HCT116 (cell line): ENCODE results near the gene DIAPH3. TPM values are rescaled to one million over a fixed set of nuclear protein-coding genes. Genes with fewer than 3 reads are reported as not detected.

Source experiments
- ATAC-seq: fragments of 200-7000 bp; cut with Tn5 transposase; 2 replicates; pipeline ENCODE4 v1.9.1; 2020; ENCODE audit warnings: mild to moderate bottlenecking, moderate library complexity
- BruUV-seq: library from RNA; stranded (reverse); fragments of 400-500 nt; replicated peaks from 2 replicates; lab custom pipeline; 2021; lab: Mats Ljungman, UMichigan
- CTCF ChIA-PET: fragments of 300-600 bp; sonication (Branson Sonifier 250); formaldehyde crosslinking; loops from one replicate; lab custom pipeline; 2021; ENCODE audit warnings: antibody characterized with exemption; lab: Charles Lee
- POLR2A ChIA-PET: fragments of 300-600, 350-600 bp; sonication (Branson Sonifier 250); formaldehyde crosslinking; loops from one replicate; lab custom pipeline; 2021; ENCODE audit warnings: antibody characterized with exemption; lab: Charles Lee
- RAD21 ChIA-PET, 2 experiments: fragments of 300-600 bp; sonication (Branson Sonifier 250); formaldehyde crosslinking; loops; one replicate each; lab custom pipeline; 2023; ENCODE audit warnings: low total read pairs in 2 of 2; ENCODE audit not compliant: uncharacterized antibody in 2 of 2, unreplicated experiment in 2 of 2, low non-redundant PET in 1 of 2; lab: Charles Lee
- DNase-seq: peaks from one replicate; pipeline ENCODE4 v3.0.0-alpha.2; 2010; ENCODE audit warnings: low read depth, low spot score
- H2AFZ ChIP-seq: fragments of 200-600 bp; shearing (Covaris generic), sonication (generic); 2 replicates; pipeline ENCODE4 v1.6.1; 2017; ENCODE audit warnings: low read depth, mixed run types, mixed read lengths, antibody characterized with exemption, low read length; ENCODE audit not compliant: poor library complexity, severe bottlenecking
- H3K27ac ChIP-seq: 2 replicates; pipeline ENCODE4 v1.5.1; 2012; ENCODE audit warnings: low read depth, low read length
- H3K27me3 ChIP-seq: fragments of 200-600 bp; sonication (generic); 2 replicates; pipeline ENCODE4 v1.6.1; 2016; ENCODE audit warnings: mixed run types, low read length, mixed read lengths; ENCODE audit not compliant: insufficient read depth
- H3K36me3 ChIP-seq, 2 experiments: fragments of 200-500 bp in 1 of 2; fragments of 200-600 bp in 1 of 2; sonication (Bioruptor generic) in 1 of 2; sonication (generic) in 1 of 2; 2 replicates each; pipeline versions ENCODE4 v1.5.1 to v1.6.1; 2014 to 2016; ENCODE audit warnings: low read length in 2 of 2, inconsistent platforms in 1 of 2, mixed read lengths in 1 of 2, mixed run types in 1 of 2; ENCODE audit not compliant: insufficient read depth in 2 of 2, control insufficient read depth in 1 of 2
- H3K4me1 ChIP-seq, 2 experiments: fragments of 200-600 bp in 1 of 2; sonication (generic) in 1 of 2; 2 replicates each; pipeline versions ENCODE4 v1.5.1 to v1.6.1; 2012 to 2017; ENCODE audit warnings: low read length in 2 of 2, inconsistent platforms in 1 of 2, mild to moderate bottlenecking in 1 of 2, mixed read lengths in 1 of 2, mixed run types in 1 of 2, moderate library complexity in 1 of 2; ENCODE audit not compliant: insufficient read depth in 2 of 2, control insufficient read depth in 1 of 2
- H3K4me2 ChIP-seq: fragments of 200-600 bp; sonication (generic); 2 replicates; pipeline ENCODE4 v1.6.1; 2017; ENCODE audit warnings: mixed run types, low read length, mixed read lengths
- H3K4me3 ChIP-seq, 2 experiments: fragments of 200-600 bp in 1 of 2; sonication (generic) in 1 of 2; replicated peaks in 1 of 2; 2 replicates each; pipeline ENCODE4 v1.5.1; 2011 to 2016; ENCODE audit warnings: low read length in 2 of 2, control low read depth in 1 of 2, low read depth in 1 of 2, mild to moderate bottlenecking in 1 of 2, mixed read lengths in 1 of 2, mixed run types in 1 of 2
- H3K79me2 ChIP-seq: fragments of 200-600 bp; sonication (generic); 2 replicates; pipeline ENCODE4 v1.6.1; 2017; ENCODE audit warnings: mild to moderate bottlenecking, mixed run types, low read length, moderate library complexity, mixed read lengths; ENCODE audit not compliant: insufficient read depth
- H3K9ac ChIP-seq: fragments of 200-600 bp; sonication (generic); 2 replicates; pipeline ENCODE4 v1.6.1; 2016; ENCODE audit warnings: low read length, mixed read lengths
- H3K9me2 ChIP-seq: fragments of 200-600 bp; sonication (generic), shearing (Covaris generic); 2 replicates; pipeline ENCODE4 v1.6.1; 2017; ENCODE audit warnings: mixed run types, mild to moderate bottlenecking, moderate library complexity; ENCODE audit not compliant: insufficient read depth
- H3K9me3 ChIP-seq, 2 experiments: fragments of 200-500 bp in 1 of 2; fragments of 200-600 bp in 1 of 2; sonication (Bioruptor generic) in 1 of 2; sonication (generic) in 1 of 2; 2 replicates each; pipeline ENCODE4 v1.6.1; 2014 to 2017; ENCODE audit warnings: low read length in 2 of 2, mixed read lengths in 2 of 2, inconsistent platforms in 1 of 2, low read depth in 1 of 2, mild to moderate bottlenecking in 1 of 2, mixed run types in 1 of 2, moderate library complexity in 1 of 2; ENCODE audit not compliant: control insufficient read depth in 1 of 2, insufficient read depth in 1 of 2
- H4K20me1 ChIP-seq: fragments of 200-600 bp; sonication (generic), shearing (Covaris generic); 2 replicates; pipeline ENCODE4 v1.6.1; 2017; ENCODE audit warnings: mixed run types, mild to moderate bottlenecking, moderate library complexity; ENCODE audit not compliant: insufficient read depth
- ELF1 ChIP-seq: IDR thresholded peaks from 2 replicates; pipeline ENCODE4 v1.6.1; 2012; ENCODE audit warnings: low read depth, borderline replicate concordance
- EZH2 ChIP-seq: fragments of 200-600 bp; sonication (generic); IDR thresholded peaks from 2 replicates; pipeline ENCODE4 v1.6.1; 2017; ENCODE audit warnings: antibody characterized with exemption, mixed run types
- RAD21 ChIP-seq: IDR thresholded peaks from 2 replicates; pipeline ENCODE4 v1.6.1; 2012; ENCODE audit warnings: low read depth, mild to moderate bottlenecking
- REST ChIP-seq: IDR thresholded peaks from 2 replicates; pipeline ENCODE4 v1.6.1; 2012; ENCODE audit warnings: low read depth
- YY1 ChIP-seq: IDR thresholded peaks from 2 replicates; pipeline ENCODE4 v1.6.1; 2011; ENCODE audit warnings: low read length, low read depth, moderate library complexity, mild to moderate bottlenecking; ENCODE audit not compliant: insufficient replicate concordance; ENCODE audit errors: extremely low read depth
- intact Hi-C: fragments of 100-400 bp; cut with micrococcal nuclease; formaldehyde crosslinking; loops from 2 replicates; pipeline ENCODE4 v1.10.0; 2022
- total RNA-seq: library from RNA; stranded (reverse); gene quantifications from one replicate; pipeline ENCODE4 v1.2.1, GENCODE V29; 2021; ENCODE audit not compliant: unreplicated experiment
- TF ChIP-seq, protein P1 (sequence below), 3 experiments: fragments of 200-600 bp in 1 of 3; sonication (generic) in 1 of 3; IDR thresholded peaks in 2 of 3; conservative IDR thresholded peaks in 1 of 3; 2 replicates each; pipeline ENCODE4 v1.5.1; 2012 to 2017; ENCODE audit warnings: low read depth in 2 of 3, low read length in 2 of 3, antibody characterized with exemption in 1 of 3, borderline replicate concordance in 1 of 3, control low read depth in 1 of 3, mild to moderate bottlenecking in 1 of 3, mixed read lengths in 1 of 3, mixed run types in 1 of 3, moderate library complexity in 1 of 3; ENCODE audit not compliant: insufficient read depth in 1 of 3
- TF ChIP-seq, protein P2 (sequence below): IDR thresholded peaks from 2 replicates; pipeline ENCODE4 v1.6.1; 2012
- TF ChIP-seq, protein P3 (sequence below): IDR thresholded peaks from 2 replicates; pipeline ENCODE4 v1.6.1; 2012

Gene DIAPH3
- total RNA-seq, 1 experiment from 2014 or later: 22.8 TPM

DNA sequence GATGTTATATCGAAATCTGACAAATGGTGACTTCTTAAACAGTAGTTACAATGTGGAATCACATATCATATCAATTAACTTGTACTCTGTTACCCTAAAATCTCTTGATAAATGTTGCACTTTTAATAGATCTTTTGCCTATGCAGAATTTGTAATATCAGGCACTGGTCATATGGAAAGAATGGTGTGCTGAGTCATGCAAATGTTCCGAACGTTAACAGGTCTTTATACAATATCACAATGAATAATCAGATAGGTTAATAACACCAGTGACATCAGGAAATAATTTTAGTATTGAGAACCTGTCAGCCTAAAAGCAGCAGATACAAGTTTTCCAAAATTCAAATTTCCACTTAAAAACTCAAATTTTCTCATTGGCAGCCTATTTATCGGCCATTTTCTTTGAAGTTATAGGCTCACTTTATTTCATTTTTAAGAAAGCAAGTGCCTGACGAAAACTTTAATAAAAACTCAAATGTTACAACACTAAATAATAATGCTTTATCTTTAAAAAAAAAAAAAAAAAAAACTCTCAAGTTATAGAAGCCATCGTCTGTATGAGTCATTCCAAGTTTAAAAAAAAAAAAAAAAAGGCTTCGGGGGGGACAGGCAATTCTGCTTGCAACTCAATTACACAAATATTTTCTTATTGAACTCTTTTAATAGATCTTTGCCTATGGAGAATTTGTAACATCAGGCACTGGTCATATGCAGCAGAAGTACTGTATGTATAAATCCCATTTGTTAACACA lies 180.9 kb downstream of the DIAPH3 start:
- H3K36me3 ChIP-seq: no peaks in the 10 kb centered on the region
- H3K9me3 ChIP-seq: no peaks in the 10 kb centered on the region
- H3K27me3 ChIP-seq: no peaks in the 10 kb centered on the region
- H2AFZ ChIP-seq: no peak overlapping the region
- DNase-seq (no peak), ATAC-seq (no peak)
- H4K20me1 ChIP-seq: no peaks in the 10 kb centered on the region
- no peak overlapping the region for H3K9ac ChIP-seq
- no peak overlapping the region for H3K27ac ChIP-seq
- no peaks in the 10 kb centered on the region for H3K9me2 ChIP-seq
- BruUV-seq: no TSS peak
- RAD21 ChIA-PET: no interaction called here
- H3K4me1 ChIP-seq: no peaks in the 10 kb centered on the region
- TF ChIP-seq RAD21: no peak
- TF ChIP-seq, protein P1, sequence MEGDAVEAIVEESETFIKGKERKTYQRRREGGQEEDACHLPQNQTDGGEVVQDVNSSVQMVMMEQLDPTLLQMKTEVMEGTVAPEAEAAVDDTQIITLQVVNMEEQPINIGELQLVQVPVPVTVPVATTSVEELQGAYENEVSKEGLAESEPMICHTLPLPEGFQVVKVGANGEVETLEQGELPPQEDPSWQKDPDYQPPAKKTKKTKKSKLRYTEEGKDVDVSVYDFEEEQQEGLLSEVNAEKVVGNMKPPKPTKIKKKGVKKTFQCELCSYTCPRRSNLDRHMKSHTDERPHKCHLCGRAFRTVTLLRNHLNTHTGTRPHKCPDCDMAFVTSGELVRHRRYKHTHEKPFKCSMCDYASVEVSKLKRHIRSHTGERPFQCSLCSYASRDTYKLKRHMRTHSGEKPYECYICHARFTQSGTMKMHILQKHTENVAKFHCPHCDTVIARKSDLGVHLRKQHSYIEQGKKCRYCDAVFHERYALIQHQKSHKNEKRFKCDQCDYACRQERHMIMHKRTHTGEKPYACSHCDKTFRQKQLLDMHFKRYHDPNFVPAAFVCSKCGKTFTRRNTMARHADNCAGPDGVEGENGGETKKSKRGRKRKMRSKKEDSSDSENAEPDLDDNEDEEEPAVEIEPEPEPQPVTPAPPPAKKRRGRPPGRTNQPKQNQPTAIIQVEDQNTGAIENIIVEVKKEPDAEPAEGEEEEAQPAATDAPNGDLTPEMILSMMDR (IDR thresholded peaks at IDR 0.05 in 2 of 3, conservative IDR thresholded peaks at IDR 0.05 in 1 of 3; ENCODE audit: borderline replicate concordance in 1 of 3, insufficient read depth in 1 of 3, low read depth in 2 of 3, low read length in 2 of 3): no peak
- TF ChIP-seq, protein P2, sequence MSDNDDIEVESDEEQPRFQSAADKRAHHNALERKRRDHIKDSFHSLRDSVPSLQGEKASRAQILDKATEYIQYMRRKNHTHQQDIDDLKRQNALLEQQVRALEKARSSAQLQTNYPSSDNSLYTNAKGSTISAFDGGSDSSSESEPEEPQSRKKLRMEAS: no peak
- no peak for TF ChIP-seq YY1
- TF ChIP-seq REST: no peak
- TF ChIP-seq EZH2: no peak
- no peak for TF ChIP-seq ELF1
- TF ChIP-seq, protein P3, sequence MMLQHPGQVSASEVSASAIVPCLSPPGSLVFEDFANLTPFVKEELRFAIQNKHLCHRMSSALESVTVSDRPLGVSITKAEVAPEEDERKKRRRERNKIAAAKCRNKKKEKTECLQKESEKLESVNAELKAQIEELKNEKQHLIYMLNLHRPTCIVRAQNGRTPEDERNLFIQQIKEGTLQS: no peak
- TF ChIP-seq, all 23 proteins: peak for 0
- H3K4me2 ChIP-seq: no peak overlapping the region
- intact Hi-C loops: no loop called here
- H3K4me3 ChIP-seq: no peak overlapping the region
- CTCF ChIA-PET: no interaction called here
- POLR2A ChIA-PET: no interaction called here
- H3K79me2 ChIP-seq: no peaks in the 10 kb centered on the region
